ENCODE data around the gene SCAMP1. TPM values are rescaled to one million over a fixed set of nuclear protein-coding genes. Genes with fewer than 3 reads are reported as not detected.
"Not testable (repeated sequence)": the region's sequence is repeated elsewhere in the genome, so short reads cannot be mapped to it uniquely, and the experiment has no call there.

SCAMP1 gene
- total RNA-seq, 1 donor = 28.3 TPM

- DNase-seq (ENCODE audit: low read depth in 2 of 3, low spot score in 2 of 3) = no peak
Observed at GRCh38 chr5:78419396-78419795, 59.0 kb downstream of the SCAMP1 start.

- DNase-seq (ENCODE audit: low read depth in 2 of 3, low spot score in 2 of 3) = no peak
Observed at GRCh38 chr5:78420548-78420947, 60.1 kb downstream of the SCAMP1 start.

DNA sequence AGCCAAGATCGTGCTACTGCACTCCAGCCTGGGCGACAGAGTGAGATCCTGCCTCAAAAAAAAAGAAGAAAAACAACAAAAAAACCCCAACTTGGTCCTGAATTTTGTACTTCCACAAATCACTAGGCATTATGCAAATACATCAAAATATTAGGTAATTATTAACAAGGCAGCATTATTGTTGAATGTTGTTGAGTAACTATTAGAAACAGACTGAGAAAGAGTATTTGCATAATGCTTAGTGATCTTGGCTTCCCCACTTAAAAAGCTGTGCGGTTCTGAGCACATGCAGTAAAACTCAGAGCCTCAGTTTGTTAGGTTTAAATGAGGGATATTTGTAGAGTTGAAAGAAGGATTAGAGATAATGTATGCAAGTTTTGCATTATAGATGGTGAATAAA is 64.2 kb downstream of the SCAMP1 start:
- no peak for DNase-seq (ENCODE audit: low read depth in 2 of 3, low spot score in 2 of 3)

DNA sequence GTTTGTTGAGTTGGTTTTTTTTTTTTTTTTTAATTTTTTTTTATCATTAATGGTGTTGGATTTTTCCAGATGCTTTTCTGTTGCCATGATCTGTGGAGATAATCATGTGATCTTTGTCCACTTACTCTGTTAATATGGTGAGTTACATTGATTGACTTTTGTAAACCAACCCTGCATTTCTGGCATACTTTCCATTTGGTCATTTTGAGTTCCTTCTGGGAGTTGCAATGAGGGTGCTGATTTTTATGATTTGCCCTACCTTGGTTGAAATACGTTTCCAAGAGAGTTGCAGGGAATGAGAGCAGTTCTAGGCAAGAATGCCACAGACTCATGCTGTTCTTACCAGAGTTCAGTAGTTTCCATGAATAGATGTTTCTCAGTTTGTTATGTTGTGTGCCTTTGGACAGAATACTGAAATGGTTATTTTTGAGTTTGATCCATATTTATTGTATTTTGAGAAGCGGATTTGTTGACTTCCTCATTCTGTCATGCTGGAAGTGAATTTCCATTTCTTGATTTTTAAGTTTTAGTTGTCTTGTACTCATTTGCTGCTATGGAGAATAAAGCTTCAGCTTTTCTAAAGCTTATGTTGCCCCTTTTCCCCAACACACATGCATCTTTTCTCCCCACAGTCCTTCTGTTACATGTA is 69.0 kb downstream of the SCAMP1 start:
- DNase-seq (ENCODE audit: low read depth in 2 of 3, low spot score in 2 of 3) = no peak

DNA sequence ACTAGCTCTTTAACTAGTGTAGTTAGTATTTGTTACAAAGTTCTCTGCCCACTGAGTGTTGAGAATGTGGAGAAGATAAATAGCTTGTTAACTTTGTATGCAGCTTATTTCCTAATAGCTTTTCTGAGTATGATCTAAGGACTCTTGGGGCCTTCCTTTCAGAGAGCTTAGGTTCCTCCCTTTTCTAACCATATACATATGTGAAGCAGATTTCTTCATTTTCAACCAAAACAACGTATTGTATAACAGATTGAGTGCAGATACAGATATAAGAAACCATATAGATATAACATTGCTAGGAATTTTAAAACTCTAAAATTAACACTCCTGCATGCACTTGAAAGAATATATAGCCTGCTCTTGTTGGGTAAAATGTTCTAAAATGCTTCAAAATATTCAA is 70.4 kb downstream of the SCAMP1 start:
- DNase-seq (ENCODE audit: low read depth in 2 of 3, low spot score in 2 of 3) = no peak

GRCh38 chr5:78433972-78434371 is 73.6 kb downstream of the SCAMP1 start:
- no peak for DNase-seq (ENCODE audit: low read depth in 2 of 3, low spot score in 2 of 3)

DNA sequence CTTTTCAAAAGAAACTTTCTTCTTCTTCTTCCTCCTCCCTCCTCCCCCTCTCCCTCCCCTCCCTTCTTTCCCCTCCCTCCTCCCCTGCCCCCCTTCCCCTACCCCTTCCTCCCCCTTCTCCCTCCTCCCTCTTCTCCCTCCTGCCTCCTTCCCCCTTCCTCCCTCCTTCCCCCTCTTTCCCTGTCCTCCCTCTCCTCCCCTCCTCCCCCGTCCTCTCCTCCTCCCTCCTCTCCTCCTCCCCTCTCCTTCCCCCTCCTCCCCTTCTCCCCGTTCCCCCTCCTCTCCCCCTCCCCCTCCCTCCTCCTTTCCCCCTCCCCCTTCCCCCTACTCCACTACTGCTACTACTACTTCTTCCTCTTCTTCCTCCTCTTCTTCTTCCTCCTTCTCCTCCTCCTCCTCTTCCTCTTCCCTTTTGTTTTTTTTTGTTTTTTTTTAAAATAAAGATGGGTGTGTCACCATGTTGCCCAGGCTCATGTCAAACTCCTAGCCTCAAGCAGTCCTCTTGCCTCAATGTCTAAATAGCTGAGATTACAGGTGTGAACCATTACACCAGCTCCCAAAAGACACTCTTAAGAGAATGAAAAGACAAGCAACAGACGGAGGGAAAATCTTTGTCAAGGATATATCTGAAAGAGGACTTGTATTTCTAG is 87.5 kb downstream of the SCAMP1 start:
- DNase-seq (ENCODE audit: low read depth in 2 of 3, low spot score in 2 of 3) = no peak

GRCh38 chr5:78449103-78449502 is 88.7 kb downstream of the SCAMP1 start:
- DNase-seq (ENCODE audit: low read depth in 2 of 3, low spot score in 2 of 3) = no peak

DNA sequence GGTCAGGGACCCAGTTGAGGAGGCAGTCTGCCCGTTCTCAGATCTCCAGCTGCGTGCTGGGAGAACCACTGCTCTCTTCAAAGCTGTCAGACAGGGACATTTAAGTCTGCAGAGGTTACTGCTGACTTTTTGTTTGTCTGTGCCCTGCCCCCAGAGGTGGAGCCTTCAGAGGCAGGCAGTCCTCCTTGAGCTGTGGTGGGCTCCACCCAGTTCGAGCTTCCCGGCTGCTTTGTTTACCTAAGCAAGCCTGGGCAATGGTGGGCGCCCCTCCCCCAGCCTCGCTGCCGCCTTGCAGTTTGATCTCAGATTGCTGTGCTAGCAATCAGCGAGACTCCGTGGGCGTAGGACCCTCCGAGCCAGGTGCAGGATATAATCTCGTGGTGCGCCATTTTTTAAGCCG is 97.1 kb downstream of the SCAMP1 start:
- not testable (repeated sequence) for DNase-seq (ENCODE audit: low read depth in 2 of 3, low spot score in 2 of 3)

GRCh38 chr5:78458843-78459242 is 98.4 kb downstream of the SCAMP1 start:
- no peak for DNase-seq (ENCODE audit: low read depth in 2 of 3, low spot score in 2 of 3)

GRCh38 chr5:78467140-78467539 is 106.7 kb downstream of the SCAMP1 start:
- DNase-seq (ENCODE audit: low read depth in 2 of 3, low spot score in 2 of 3) = no peak

DNA sequence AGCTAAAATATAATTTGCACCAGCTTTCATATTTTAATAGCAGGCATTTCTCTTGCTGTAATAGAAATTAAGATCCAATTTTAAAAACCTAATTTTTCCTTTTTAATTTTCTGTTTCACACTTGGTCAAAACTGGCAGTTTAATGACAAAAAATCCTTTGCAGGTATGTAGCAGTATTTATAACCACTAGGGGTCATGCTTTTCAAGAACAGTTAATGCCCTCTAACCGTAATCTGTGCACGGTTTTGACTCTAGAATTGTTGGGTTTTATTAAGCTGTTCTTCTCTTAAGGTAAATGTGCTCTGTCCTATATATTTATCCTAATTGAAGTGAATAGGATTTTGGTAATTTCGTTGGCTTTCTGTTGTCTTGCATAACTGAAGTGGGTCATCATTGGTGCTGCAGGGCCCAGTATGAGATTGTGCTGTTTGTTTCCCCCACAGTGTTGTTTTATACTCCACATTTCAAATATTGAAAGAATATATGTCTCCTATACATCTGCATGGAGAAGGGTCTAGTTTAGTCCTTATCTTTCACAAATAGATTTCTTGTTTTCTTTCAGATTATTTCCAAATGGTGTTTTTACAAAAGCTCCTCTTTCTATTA is 107.4 kb downstream of the SCAMP1 start:
- peak in 2 of 3 donors; percentile 27 to 71 for DNase-seq (ENCODE audit: low read depth in 2 of 3, low spot score in 2 of 3)

- DNase-seq (ENCODE audit: low read depth in 2 of 3, low spot score in 2 of 3) = no peak
Observed at GRCh38 chr5:78471896-78472295, 111.5 kb downstream of the SCAMP1 start.

- peak in 1 of 3 donors; percentile 59 for DNase-seq (ENCODE audit: low read depth in 2 of 3, low spot score in 2 of 3)
Observed at GRCh38 chr5:78472469-78473106, 112.2 kb downstream of the SCAMP1 start.

DNA sequence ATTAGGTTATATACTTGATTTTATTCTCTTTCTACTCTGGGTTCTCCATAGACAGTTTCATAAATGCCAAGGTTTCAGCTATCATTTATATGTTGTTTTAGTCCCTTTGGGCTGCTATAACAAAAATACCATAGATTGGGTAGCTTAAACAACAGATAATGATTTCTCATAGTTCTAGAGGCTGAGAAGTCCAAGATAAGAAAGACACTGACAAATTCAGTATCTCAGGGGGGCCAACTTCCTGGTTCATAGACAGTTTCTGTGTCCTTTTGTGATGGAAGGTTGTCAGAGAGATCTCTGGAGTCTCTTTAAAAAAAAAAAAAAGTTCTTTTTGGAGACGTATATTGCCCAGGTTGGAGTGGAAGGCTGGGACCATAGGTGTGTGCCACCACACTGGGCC is 113.3 kb downstream of the SCAMP1 start:
- DNase-seq (ENCODE audit: low read depth in 2 of 3, low spot score in 2 of 3) = no peak

DNA sequence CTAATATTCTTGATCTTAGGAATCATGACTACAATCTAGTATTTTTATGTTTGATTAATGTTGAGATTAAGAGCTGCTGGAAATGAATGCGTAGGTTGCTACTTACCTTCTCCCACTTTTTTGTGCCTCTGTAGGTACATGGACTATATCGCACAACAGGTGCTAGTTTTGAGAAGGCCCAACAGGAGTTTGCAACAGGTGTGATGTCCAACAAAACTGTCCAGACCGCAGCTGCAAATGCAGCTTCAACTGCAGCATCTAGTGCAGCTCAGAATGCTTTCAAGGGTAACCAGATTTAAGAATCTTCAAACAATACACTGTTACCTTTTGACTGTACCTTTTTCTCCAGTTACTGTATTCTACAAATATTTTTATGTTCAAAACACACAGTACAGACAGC is 115.0 kb downstream of the SCAMP1 start:
- no peak for DNase-seq (ENCODE audit: low read depth in 2 of 3, low spot score in 2 of 3)

- DNase-seq (ENCODE audit: low read depth in 2 of 3, low spot score in 2 of 3) = no peak
Observed at GRCh38 chr5:78476795-78477194, 116.4 kb downstream of the SCAMP1 start.

DNA sequence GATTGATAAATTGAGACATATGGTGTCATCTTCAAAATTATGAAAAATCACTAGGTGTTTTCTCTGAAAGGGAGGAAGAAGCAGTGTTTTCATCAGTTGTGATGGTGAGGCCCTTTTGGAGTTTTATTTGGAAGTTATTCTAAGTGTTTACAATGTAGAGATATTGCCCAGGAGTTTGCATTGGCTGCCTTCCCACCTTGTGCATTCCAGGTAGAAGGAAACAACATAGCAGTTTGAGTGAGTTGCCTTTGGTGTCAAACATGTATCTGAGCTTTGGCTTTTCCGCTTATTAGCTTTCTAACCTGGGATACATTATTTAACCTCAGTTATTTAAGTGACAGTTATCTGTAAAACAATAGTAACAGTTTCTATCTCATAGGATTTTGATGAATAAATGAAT is 122.5 kb downstream of the SCAMP1 start:
- DNase-seq (ENCODE audit: low read depth in 2 of 3, low spot score in 2 of 3) = no peak

DNA sequence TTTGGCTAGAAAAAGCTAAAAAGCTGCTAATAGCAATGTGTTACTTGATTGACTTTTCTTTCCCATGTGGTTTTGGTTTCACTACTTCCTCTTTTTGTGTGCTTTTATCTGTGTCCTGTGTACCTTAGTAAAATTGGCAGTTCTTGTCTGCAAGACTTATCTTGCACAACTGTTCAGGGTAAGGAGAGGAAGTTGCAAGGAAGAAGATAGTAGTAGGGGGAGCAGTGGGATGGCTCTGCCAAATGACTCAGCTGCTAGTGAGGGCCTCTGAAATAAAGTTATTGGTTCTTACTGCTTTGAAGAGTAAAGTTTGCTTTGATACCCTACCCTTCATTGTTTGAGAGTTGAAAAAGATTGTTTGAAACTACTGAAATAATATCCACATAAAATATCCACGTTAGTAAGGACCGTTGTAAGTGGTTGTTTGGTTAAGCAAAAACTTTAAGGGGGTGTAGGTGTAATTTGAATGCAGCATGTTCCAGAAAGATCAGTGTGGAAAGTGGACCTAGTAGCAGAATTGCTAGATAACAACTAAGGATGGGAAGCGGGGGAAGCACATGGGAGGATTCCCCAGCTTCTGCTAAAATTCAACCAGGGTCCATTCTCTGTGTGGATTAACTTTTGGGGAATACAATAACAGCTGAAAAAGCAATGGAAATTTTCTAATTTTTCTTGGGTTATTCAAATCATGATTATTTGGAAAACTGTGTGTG is 123.5 kb downstream of the SCAMP1 start:
- DNase-seq (ENCODE audit: low read depth in 2 of 3, low spot score in 2 of 3) = peak in 2 of 3 donors; percentile 85 to 96

DNA sequence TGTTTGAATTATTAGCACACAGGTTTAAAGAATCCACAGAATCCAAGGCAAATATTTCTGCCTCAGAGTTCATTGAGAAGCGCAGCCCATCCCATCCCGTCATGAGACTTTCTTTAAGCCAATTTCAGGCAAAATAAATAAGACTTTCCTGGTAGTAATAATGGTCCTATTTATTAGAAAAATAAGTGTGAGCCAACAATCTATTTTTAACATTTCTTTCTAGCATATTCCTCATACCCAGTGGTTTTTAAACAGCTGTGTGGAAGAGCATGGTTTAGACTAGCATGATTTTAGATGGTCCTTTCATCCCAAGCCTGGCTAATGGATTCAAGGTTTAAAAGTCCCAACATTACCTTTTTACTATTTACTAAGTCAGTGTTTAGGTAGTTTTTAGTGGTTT is 125.8 kb downstream of the SCAMP1 start:
- DNase-seq (ENCODE audit: low read depth in 2 of 3, low spot score in 2 of 3) = no peak

GRCh38 chr5:78487846-78488245 is 127.4 kb downstream of the SCAMP1 start:
- no peak for DNase-seq (ENCODE audit: low read depth in 2 of 3, low spot score in 2 of 3)

Data from hematopoietic multipotent progenitor cell (in vitro differentiated cells).